HFFc6 (cell line): ENCODE data around the gene MYOM3. TPM values are rescaled to one million over a fixed set of nuclear protein-coding genes. Genes with fewer than 3 reads are reported as not detected.

ENCODE experiments used
- DNase-seq: peaks from one replicate; pipeline ENCODE4 v3.0.0-alpha.2; 2018
- H3K27ac Mint-ChIP-seq: 2 replicates; pipeline ENCODE4 v1.8.0; 2020; ENCODE audit warnings: mild to moderate bottlenecking, mixed read lengths
- H3K27me3 Mint-ChIP-seq: 2 replicates; pipeline ENCODE4 v1.8.0; 2021; ENCODE audit warnings: mild to moderate bottlenecking, moderate library complexity, mixed read lengths; ENCODE audit not compliant: insufficient read depth
- H3K36me3 Mint-ChIP-seq: 2 replicates; pipeline ENCODE4 v1.8.0; 2021; ENCODE audit warnings: low read depth, mixed read lengths
- H3K4me1 Mint-ChIP-seq: 2 replicates; pipeline ENCODE4 v1.8.0; 2020; ENCODE audit warnings: low read depth, mixed read lengths
- H3K4me3 Mint-ChIP-seq: 2 replicates; pipeline ENCODE4 v1.8.0; 2020; ENCODE audit warnings: mild to moderate bottlenecking, moderate library complexity, mixed read lengths
- H3K9me3 Mint-ChIP-seq: 2 replicates; pipeline ENCODE4 v1.8.0; 2020; ENCODE audit warnings: mild to moderate bottlenecking, mixed read lengths
- CTCF ChIP-seq: fragments of 200-600 bp; sonication (generic); IDR thresholded peaks from 2 replicates; pipeline ENCODE4 v1.5.0; 2021; ENCODE audit warnings: antibody characterized with exemption, mild to moderate bottlenecking
- total RNA-seq, 6 experiments: library from RNA; stranded (reverse); fragmentation: NEBNext Ultra II Directional; extraction: Animal tissue kit (Norgen Biotek cat#: 25700); gene quantifications; 2 replicates in 1 of 6; 3 replicates in 5 of 6; pipeline ENCODE4 v1.2.3, GENCODE V29; 2021

Gene MYOM3
- total RNA-seq, 6 experiments from 2014 or later: 0.03 to 0.05 (median 0.05) TPM; not detected in 3

GRCh38 chr1:24126672-24127023, 14.7 kb upstream of the MYOM3 start:
- peak overlapping the region; percentile 62 for H3K27ac Mint-ChIP-seq
- peaks cover 9% of the 10 kb centered on the region for H3K9me3 Mint-ChIP-seq
- H3K36me3 Mint-ChIP-seq: no peaks in the 10 kb centered on the region
- peak; percentile 9 for DNase-seq
- no peak for TF ChIP-seq CTCF
- peaks cover 24% of the 10 kb centered on the region for H3K4me1 Mint-ChIP-seq
- peaks cover 5% of the 10 kb centered on the region for H3K27me3 Mint-ChIP-seq
- peak overlapping the region; percentile 28 for H3K4me3 Mint-ChIP-seq

- peak; percentile 29 for DNase-seq
- Mint-ChIP-seq H3K27me3 (peaks cover 7% of the 10 kb centered on the region), H3K4me1 (peaks cover 24% of the 10 kb centered on the region), H3K27ac (peak overlapping the region; percentile 62), H3K36me3 (no peaks in the 10 kb centered on the region), H3K9me3 (peaks cover 9% of the 10 kb centered on the region), H3K4me3 (peak overlapping the region; percentile 28; the same call in 1 of the 2 replicates)
- no peak for TF ChIP-seq CTCF
These were observed 14.2 kb upstream of the MYOM3 start for GRCh38 chr1:24126018-24126671.

GRCh38 chr1:24125456-24125855, 13.5 kb upstream of the MYOM3 start:
- peaks cover 24% of the 10 kb centered on the region for H3K4me1 Mint-ChIP-seq
- H3K4me3 Mint-ChIP-seq: no peak overlapping the region
- no peaks in the 10 kb centered on the region for H3K36me3 Mint-ChIP-seq
- H3K9me3 Mint-ChIP-seq: peaks cover 6% of the 10 kb centered on the region; the same call in 1 of the 2 replicates
- no peak for DNase-seq
- no peak overlapping the region for H3K27ac Mint-ChIP-seq
- H3K27me3 Mint-ChIP-seq: peaks cover 11% of the 10 kb centered on the region
- no peak for TF ChIP-seq CTCF

GRCh38 chr1:24124980-24125379, 13.0 kb upstream of the MYOM3 start:
- no peak overlapping the region for H3K27ac Mint-ChIP-seq
- no peak for DNase-seq

GRCh38 chr1:24123611-24124010, 11.7 kb upstream of the MYOM3 start:
- H3K9me3 Mint-ChIP-seq: no peaks in the 10 kb centered on the region

More at GRCh38 chr1:24124980-24125379, 13.0 kb upstream of the MYOM3 start:
- H3K27me3 Mint-ChIP-seq: peaks cover 12% of the 10 kb centered on the region
- no peak for TF ChIP-seq CTCF
- H3K36me3 Mint-ChIP-seq: no peaks in the 10 kb centered on the region
- no peak overlapping the region for H3K4me3 Mint-ChIP-seq
- peaks cover 24% of the 10 kb centered on the region for H3K4me1 Mint-ChIP-seq
- peaks cover 4% of the 10 kb centered on the region; the same call in 1 of the 2 replicates for H3K9me3 Mint-ChIP-seq

More at GRCh38 chr1:24123611-24124010, 11.7 kb upstream of the MYOM3 start:
- no peak for TF ChIP-seq CTCF
- Mint-ChIP-seq H3K27me3 (peaks cover 15% of the 10 kb centered on the region), H3K4me1 (peaks cover 24% of the 10 kb centered on the region), H3K27ac (no peak overlapping the region), H3K4me3 (no peak overlapping the region), H3K36me3 (no peaks in the 10 kb centered on the region)
- DNase-seq: no peak
